SH-SY5Y (cell line): ENCODE data around the gene ZDHHC8.

ENCODE experiments used
- GATA2 ChIP-seq: IDR thresholded peaks from 2 replicates; pipeline ENCODE4 v1.6.1; 2011; ENCODE audit warnings: mild to moderate bottlenecking, low read depth, low read length
- GATA3 ChIP-seq: IDR thresholded peaks from 2 replicates; pipeline ENCODE4 v1.6.1; 2011; ENCODE audit warnings: low read depth, mild to moderate bottlenecking, low read length, moderate library complexity

GRCh38 chr22:20106849-20107237 is 24.8 kb upstream of the ZDHHC8 start:
- no peak for TF ChIP-seq GATA2
- TF ChIP-seq GATA3 = no peak
